ENCODE data around the gene NXPE1. TPM values are rescaled to one million over a fixed set of nuclear protein-coding genes. Genes with fewer than 3 reads are reported as not detected.

Gene NXPE1
- total RNA-seq, 1 experiment from 2014 or later: not detected

GRCh38 chr11:114511538-114511937, 48.1 kb downstream of the NXPE1 start:
- POLR2A ChIA-PET (ENCODE audit: unreplicated experiment): no interaction called here

GRCh38 chr11:114511079-114511478, 48.6 kb downstream of the NXPE1 start:
- no peak for TF ChIP-seq EZH2 (IDR thresholded peaks at IDR 0.05; ENCODE audit: low read depth)
- TF ChIP-seq CTCF (conservative IDR thresholded peaks at IDR 0.05): no peak
- intact Hi-C loops (cut with micrococcal nuclease; ENCODE audit: unreplicated experiment): no loop called here

More at GRCh38 chr11:114511538-114511937, 48.1 kb downstream of the NXPE1 start:
- no peaks in the 10 kb centered on the region for H3K36me3 ChIP-seq (ENCODE audit: low read depth)
- no peaks in the 10 kb centered on the region for H3F3A ChIP-seq (ENCODE audit: insufficient read depth, low read depth)
- H2AFZ ChIP-seq: no peak overlapping the region
- H3K9me3 ChIP-seq (ENCODE audit: insufficient read depth, low read depth): no peaks in the 10 kb centered on the region
- H3K4me3 ChIP-seq: no peak overlapping the region
- TF ChIP-seq CTCF (conservative IDR thresholded peaks at IDR 0.05): no peak
- no peak for TF ChIP-seq EZH2 (IDR thresholded peaks at IDR 0.05; ENCODE audit: low read depth)
- CTCF ChIA-PET: no interaction called here
- H3K27me3 ChIP-seq (ENCODE audit: insufficient read depth, low read depth): no peaks in the 10 kb centered on the region
- BruUV-seq (replicated peaks): no TSS peak
- H3K27ac ChIP-seq: no peak overlapping the region
- no peaks in the 10 kb centered on the region for H3K9me2 ChIP-seq (ENCODE audit: insufficient read depth)
- intact Hi-C loops (cut with micrococcal nuclease; ENCODE audit: unreplicated experiment): no loop called here
- no peak overlapping the region for H3K4me2 ChIP-seq
- DNase-seq: no peak
- H3K4me1 ChIP-seq (replicated peaks; ENCODE audit: insufficient read depth): no peaks in the 10 kb centered on the region
- H4K20me1 ChIP-seq (ENCODE audit: insufficient read depth): no peaks in the 10 kb centered on the region
- no peaks in the 10 kb centered on the region for H3K79me2 ChIP-seq (ENCODE audit: low read depth)

GRCh38 chr11:114501901-114502300, 57.8 kb downstream of the NXPE1 start:
- no peak for DNase-seq
- no peaks in the 10 kb centered on the region for H3K9me3 ChIP-seq (ENCODE audit: insufficient read depth, low read depth)
- TF ChIP-seq EZH2 (IDR thresholded peaks at IDR 0.05; ENCODE audit: low read depth) (no peak), CTCF (conservative IDR thresholded peaks at IDR 0.05) (no peak)
- no peaks in the 10 kb centered on the region for H3K9me2 ChIP-seq (ENCODE audit: insufficient read depth)
- no peaks in the 10 kb centered on the region for H3K27me3 ChIP-seq (ENCODE audit: insufficient read depth, low read depth)
- H3K27ac ChIP-seq: no peak overlapping the region
- no peak overlapping the region for H2AFZ ChIP-seq
- no peaks in the 10 kb centered on the region for H3K79me2 ChIP-seq (ENCODE audit: low read depth)
- no peaks in the 10 kb centered on the region for H3F3A ChIP-seq (ENCODE audit: insufficient read depth, low read depth)
- no peaks in the 10 kb centered on the region for H3K36me3 ChIP-seq (ENCODE audit: low read depth)
- no peaks in the 10 kb centered on the region for H3K4me1 ChIP-seq (replicated peaks; ENCODE audit: insufficient read depth)
- ChIA-PET CTCF (no interaction called here), POLR2A (ENCODE audit: unreplicated experiment) (no interaction called here)
- no peak overlapping the region for H3K4me2 ChIP-seq
- intact Hi-C loops (cut with micrococcal nuclease; ENCODE audit: unreplicated experiment): no loop called here
- no peak overlapping the region for H3K4me3 ChIP-seq
- H4K20me1 ChIP-seq (ENCODE audit: insufficient read depth): no peaks in the 10 kb centered on the region
- BruUV-seq (replicated peaks): no TSS peak

More at GRCh38 chr11:114511079-114511478, 48.6 kb downstream of the NXPE1 start:
- H3K9me2 ChIP-seq (ENCODE audit: insufficient read depth): no peaks in the 10 kb centered on the region
- no peak for DNase-seq
- ChIA-PET CTCF (no interaction called here), POLR2A (ENCODE audit: unreplicated experiment) (no interaction called here)
- H3K79me2 ChIP-seq (ENCODE audit: low read depth): no peaks in the 10 kb centered on the region
- H3K9me3 ChIP-seq (ENCODE audit: insufficient read depth, low read depth): no peaks in the 10 kb centered on the region
- H2AFZ ChIP-seq: no peak overlapping the region
- H3K27ac ChIP-seq: no peak overlapping the region
- no peak overlapping the region for H3K4me2 ChIP-seq
- no peaks in the 10 kb centered on the region for H4K20me1 ChIP-seq (ENCODE audit: insufficient read depth)
- H3K4me1 ChIP-seq (replicated peaks; ENCODE audit: insufficient read depth): no peaks in the 10 kb centered on the region
- H3K4me3 ChIP-seq: no peak overlapping the region
- H3F3A ChIP-seq (ENCODE audit: insufficient read depth, low read depth): no peaks in the 10 kb centered on the region
- no TSS peak for BruUV-seq (replicated peaks)
- H3K36me3 ChIP-seq (ENCODE audit: low read depth): no peaks in the 10 kb centered on the region
- no peaks in the 10 kb centered on the region for H3K27me3 ChIP-seq (ENCODE audit: insufficient read depth, low read depth)

All from PC-9 (cell line).